HG03432 (cell line): ENCODE measurements around the gene RAB13.

Experiments used
- ATAC-seq: cut with Tn5 transposase; IDR thresholded peaks from one replicate; pipeline ENCODE4 v1.9.1; 2021; ENCODE audit warnings: mild to moderate bottlenecking, moderate library complexity; ENCODE audit not compliant: unreplicated experiment

Gene RAB13

GRCh38 chr1:153978274-153978909, 7.7 kb downstream of the RAB13 start:
- ATAC-seq, result no peak

- peak; percentile 85 for ATAC-seq
These were observed 8.6 kb downstream of the RAB13 start, which contains the start of gene JTB for GRCh38 chr1:153977250-153978240. Gene JTB (minus strand): TSS chr1:153977674. CDS start chr1:153977252, 422 bp downstream.

GRCh38 chr1:153976819-153977249, 9.3 kb downstream of the RAB13 start:
- ATAC-seq, result no peak

GRCh38 chr1:153973525-153973924, 12.6 kb downstream of the RAB13 start:
- ATAC-seq, result no peak

GRCh38 chr1:153973071-153973470, 13.1 kb downstream of the RAB13 start:
- ATAC-seq, result no peak

- no peak for ATAC-seq
These were observed 15.8 kb downstream of the RAB13 start for GRCh38 chr1:153970346-153970745.

- no peak for ATAC-seq
These were observed 17.2 kb downstream of the RAB13 start for GRCh38 chr1:153968972-153969371.

- no peak for ATAC-seq
These were observed 17.7 kb downstream of the RAB13 start for GRCh38 chr1:153968408-153968807.

GRCh38 chr1:153968000-153968363, 18.2 kb downstream of the RAB13 start:
- no peak for ATAC-seq

- ATAC-seq, result peak; percentile 72
These were observed 18.8 kb downstream of the RAB13 start, which contains the start of gene CREB3L4 for GRCh38 chr1:153967107-153967999. Gene CREB3L4 (plus strand): TSS chr1:153967902. CDS start chr1:153968526, 624 bp downstream.

GRCh38 chr1:153963850-153964331, 22.2 kb downstream of the RAB13 start:
- ATAC-seq, result no peak

GRCh38 chr1:153963030-153963849, 22.9 kb downstream of the RAB13 start, which contains the start of gene SLC39A1:
Gene SLC39A1 (minus strand): TSS chr1:153963537. CDS start chr1:153962715, 822 bp downstream.
- peak; percentile 50 for ATAC-seq

- no peak for ATAC-seq
These were observed 23.8 kb downstream of the RAB13 start for GRCh38 chr1:153962088-153963029.

- ATAC-seq, result no peak
These were observed 24.7 kb downstream of the RAB13 start for GRCh38 chr1:153961421-153961820.

GRCh38 chr1:153960206-153960605, 25.9 kb downstream of the RAB13 start:
- no peak for ATAC-seq

GRCh38 chr1:153959454-153959853, 26.7 kb downstream of the RAB13 start:
- no peak for ATAC-seq

GRCh38 chr1:153958961-153959260, 27.2 kb downstream of the RAB13 start:
- ATAC-seq, result no peak

- peak; percentile 69 for ATAC-seq
These were observed 27.8 kb downstream of the RAB13 start, which contains the start of gene CRTC2 for GRCh38 chr1:153958111-153958960. Gene CRTC2 (minus strand): TSS chr1:153958612. CDS start chr1:153958497, 115 bp downstream.
